ENCODE measurements around the gene ADK. TPM values are rescaled to one million over a fixed set of nuclear protein-coding genes. Genes with fewer than 3 reads are reported as not detected.

The ADK gene
- total and polyA plus RNA-seq, 2 of the 4 experiments (the other 2 are of a cell fraction), result 30.6 to 40.9 TPM

DNA sequence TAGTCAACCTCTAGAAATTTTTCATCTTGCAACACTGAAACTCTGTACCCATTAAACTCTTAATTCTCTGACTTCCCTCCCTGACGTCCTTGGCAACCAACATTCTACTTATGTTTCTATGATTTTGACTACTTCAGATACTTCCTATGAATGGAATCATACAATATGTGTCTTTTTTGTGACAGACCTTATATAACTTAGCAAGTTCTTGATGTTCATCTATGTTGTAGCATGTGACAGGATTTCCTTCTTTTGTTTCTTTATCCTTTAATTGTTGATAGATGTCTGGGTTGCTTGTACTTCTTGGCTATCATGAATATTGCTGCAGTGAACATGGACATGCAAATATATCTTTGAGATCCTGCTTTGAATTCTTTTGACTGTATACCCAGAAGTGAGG lies 240.8 kb downstream of the ADK start:
- ChIA-PET POLR2A (ENCODE audit: unreplicated experiment) (no interaction called here), CTCF (no interaction called here)
- dilution Hi-C loops (cut with HindIII; ENCODE audit: low sequenced_read_pairs, unreplicated experiment), result no loop called here
- no peak overlapping the region for H2AFZ ChIP-seq (replicated peaks; ENCODE audit: low read length, poor library complexity)
- peaks cover 3 to 23% of the 10 kb centered on the region in 2 experiments; a peak in 3 of 4 replicates for H3K79me1 ChIP-seq (ENCODE audit: low read depth in 1 of 2, low read length in 2 of 2)
- no peak overlapping the region for H3K4me3 ChIP-seq (ENCODE audit: insufficient read depth, low read depth, low read length)
- peaks cover 4% of the 10 kb centered on the region; the same call in 1 of the 2 replicates for H3K9me1 ChIP-seq (ENCODE audit: insufficient read depth, low read length)
- no peak overlapping the region for H3K4me2 ChIP-seq (ENCODE audit: low read depth, low read length)
- TF ChIP-seq RCOR1 (IDR thresholded peaks at IDR 0.05; ENCODE audit: insufficient replicate concordance, low read length), result no peak
- TF ChIP-seq, protein P1, sequence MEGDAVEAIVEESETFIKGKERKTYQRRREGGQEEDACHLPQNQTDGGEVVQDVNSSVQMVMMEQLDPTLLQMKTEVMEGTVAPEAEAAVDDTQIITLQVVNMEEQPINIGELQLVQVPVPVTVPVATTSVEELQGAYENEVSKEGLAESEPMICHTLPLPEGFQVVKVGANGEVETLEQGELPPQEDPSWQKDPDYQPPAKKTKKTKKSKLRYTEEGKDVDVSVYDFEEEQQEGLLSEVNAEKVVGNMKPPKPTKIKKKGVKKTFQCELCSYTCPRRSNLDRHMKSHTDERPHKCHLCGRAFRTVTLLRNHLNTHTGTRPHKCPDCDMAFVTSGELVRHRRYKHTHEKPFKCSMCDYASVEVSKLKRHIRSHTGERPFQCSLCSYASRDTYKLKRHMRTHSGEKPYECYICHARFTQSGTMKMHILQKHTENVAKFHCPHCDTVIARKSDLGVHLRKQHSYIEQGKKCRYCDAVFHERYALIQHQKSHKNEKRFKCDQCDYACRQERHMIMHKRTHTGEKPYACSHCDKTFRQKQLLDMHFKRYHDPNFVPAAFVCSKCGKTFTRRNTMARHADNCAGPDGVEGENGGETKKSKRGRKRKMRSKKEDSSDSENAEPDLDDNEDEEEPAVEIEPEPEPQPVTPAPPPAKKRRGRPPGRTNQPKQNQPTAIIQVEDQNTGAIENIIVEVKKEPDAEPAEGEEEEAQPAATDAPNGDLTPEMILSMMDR (conservative IDR thresholded peaks at IDR 0.05; ENCODE audit: low read depth, low read length), result no peak
- no peaks in the 10 kb centered on the region for H4K20me1 ChIP-seq (ENCODE audit: insufficient read depth, low read length)
- no peak overlapping the region for H3K23ac ChIP-seq (ENCODE audit: low read depth, low read length)
- H3K56ac ChIP-seq (ENCODE audit: extremely low read depth, insufficient read depth, low read length), result no peak overlapping the region
- H3K27me3 ChIP-seq (ENCODE audit: control insufficient read depth, insufficient read depth, low read length), result no peaks in the 10 kb centered on the region
- H2BK20ac ChIP-seq (ENCODE audit: low read depth, low read length), result no peak overlapping the region
- intact Hi-C loops (cut with micrococcal nuclease), result no loop called here
- H3K18ac ChIP-seq (ENCODE audit: low read depth, low read length), result no peak overlapping the region
- no peak overlapping the region for H2AK5ac ChIP-seq (ENCODE audit: low read depth, low read length)
- H3K14ac ChIP-seq (replicated peaks; ENCODE audit: low read depth, low read length), result no peak overlapping the region
- no peak overlapping the region for H3K4ac ChIP-seq (ENCODE audit: low read depth, low read length)
- no peak overlapping the region for H2AK9ac ChIP-seq (replicated peaks; ENCODE audit: low read depth, low read length, poor library complexity)
- no peak overlapping the region for H3K9ac ChIP-seq (ENCODE audit: low read depth, low read length)
- in situ Hi-C loops (cut with MboI; ENCODE audit: low sequenced_read_pairs), result no loop called here
- no peak overlapping the region for H3K27ac ChIP-seq (ENCODE audit: insufficient read depth, low read length)
- no peak overlapping the region for H4K8ac ChIP-seq (ENCODE audit: low read depth in 2 of 2, low read length in 2 of 2)
- WGBS, 2 experiments (ENCODE audit: extremely low coverage in 2 of 2, insufficient read length in 1 of 2), result no CpG with 5 or more reads among the region's 1 CpG
- no peak overlapping the region for H2BK5ac ChIP-seq (ENCODE audit: low read depth, low read length, poor library complexity, severe bottlenecking)
- no peak overlapping the region for H4K91ac ChIP-seq (ENCODE audit: insufficient read depth, low read depth, low read length)
- DNase-seq (no peak), ATAC-seq (ENCODE audit: low read depth) (no peak)
- H4K5ac ChIP-seq (ENCODE audit: low read depth, low read length), result no peak overlapping the region
- H2BK15ac ChIP-seq (ENCODE audit: low read depth, low read length), result no peak overlapping the region
- no peaks in the 10 kb centered on the region for H3K36me3 ChIP-seq (ENCODE audit: control insufficient read depth, insufficient read depth, low read length)
- no peaks in the 10 kb centered on the region for H3K9me3 ChIP-seq (ENCODE audit: control insufficient read depth, insufficient read depth, low read length)
- H3K4me1 ChIP-seq (ENCODE audit: control insufficient read depth, insufficient read depth, low read length), result peaks cover 2% of the 10 kb centered on the region
- BruUV-seq (replicated peaks), result no TSS peak
- no peak overlapping the region for H2BK120ac ChIP-seq (ENCODE audit: low read depth, low read length)

Measured in IMR-90 (cell line).